Fibroblast of villous mesenchyme (primary cell): Measurements from ENCODE around the gene CBX5. TPM values are rescaled to one million over a fixed set of nuclear protein-coding genes. Genes with fewer than 3 reads are reported as not detected.

Experiments
- DNase-seq: peaks from one replicate; pipeline ENCODE4 v3.0.0-alpha.2; 2010; ENCODE audit warnings: low read depth
- H3K4me3 ChIP-seq: 2 replicates; pipeline ENCODE4 v1.5.1; 2011; ENCODE audit warnings: low read depth, mild to moderate bottlenecking, low read length
- CTCF ChIP-seq: IDR thresholded peaks from 2 replicates; pipeline ENCODE4 v1.5.1; 2012; ENCODE audit warnings: low read depth, mild to moderate bottlenecking, low read length; ENCODE audit not compliant: insufficient read depth
- small RNA-seq: library from RNA; depleted of rRNA; stranded (forward); fragments of <200 nt; gene quantifications from one replicate; pipeline ENCODE3, GENCODE V24; 2012
- total RNA-seq: library from RNA; depleted of rRNA; stranded (reverse); fragments of >200 nt; gene quantifications from 2 replicates; pipeline ENCODE4 v1.2.3, GENCODE V29; 2012

Gene CBX5
- total RNA-seq, 1 donor, result 68.7 TPM

- DNase-seq, result no peak
- no peak overlapping the region for H3K4me3 ChIP-seq
- TF ChIP-seq CTCF, result no peak
Observed at GRCh38 chr12:54182981-54183380, 96.9 kb downstream of the CBX5 start.

GRCh38 chr12:54182086-54182485 lies 97.8 kb downstream of the CBX5 start:
- DNase-seq, result no peak
- H3K4me3 ChIP-seq, result no peak overlapping the region
- no peak for TF ChIP-seq CTCF

Small RNAs within 50 kb of the gene (small RNA-seq; reads per million reads assigned to genes)
- gene RN7SL390P, result not detected
- gene RNU6-950P, result not detected

Other genes with a start within 250 kb of the CBX5 start
- 0.43 and 1.3 TPM in 2 replicates for gene HOXC5, start 247.1 kb downstream of the CBX5 start, total RNA-seq
- under 0.01 and 1.6 TPM in 2 replicates for gene HOXC4, start 226.3 kb downstream of the CBX5 start, total RNA-seq
- 25.4 and 29.4 TPM in 2 replicates for gene SMUG1, start 91.1 kb downstream of the CBX5 start, total RNA-seq
- gene HNRNPA1, start 604 bp upstream of the CBX5 start, total RNA-seq, result 242 and 251 TPM in 2 replicates
- under 0.01 and 0.43 TPM in 2 replicates for gene NFE2, start 20.9 kb upstream of the CBX5 start, total RNA-seq
- 95.0 and 139 TPM in 2 replicates for gene COPZ1, start 45.0 kb upstream of the CBX5 start, total RNA-seq
- gene GPR84, start 84.4 kb upstream of the CBX5 start, total RNA-seq, result not detected in 2 replicates
- 1.3 and 2.2 TPM in 2 replicates for gene ZNF385A, start 104.6 kb upstream of the CBX5 start, total RNA-seq
- 431 and 438 TPM in 2 replicates for gene ITGA5, start 139.1 kb upstream of the CBX5 start, total RNA-seq
- gene GTSF1, start 193.5 kb upstream of the CBX5 start, total RNA-seq, result 1.7 and 3.5 TPM in 2 replicates
- not detected in 2 replicates for gene NCKAP1L, start 217.6 kb upstream of the CBX5 start, total RNA-seq